Stimulated activated CD4-positive, alpha-beta T cell treated with anti-CD3 and anti-CD28 coated beads, Interleukin-15, amount 100 ng/mL, for 24 hours (primary cell): ENCODE results near the gene PVR.
"Not testable (repeated sequence)": the region's sequence is repeated elsewhere in the genome, so short reads cannot be mapped to it uniquely, and the experiment has no call there.

Experiments used
- DNase-seq: peaks from one replicate; pipeline ENCODE4 v3.0.0-alpha.2; 2020

PVR gene

GRCh38 chr19:44643605-44644401 lies at the start of gene PVR:
Gene PVR (plus strand): TSS chr19:44643910. CDS start chr19:44644097, 187 bp downstream.
- peak; percentile 78 for DNase-seq

GRCh38 chr19:44596428-44597130 lies 47.1 kb upstream of the PVR start:
- DNase-seq = no peak

- DNase-seq = no peak
Measured at GRCh38 chr19:44597131-44597491, 46.6 kb upstream of the PVR start.

- DNase-seq = no peak
Measured at GRCh38 chr19:44598355-44598754, 45.4 kb upstream of the PVR start.

GRCh38 chr19:44598880-44599279 lies 44.8 kb upstream of the PVR start:
- DNase-seq = no peak

- no peak for DNase-seq
Measured at GRCh38 chr19:44600466-44600865, 43.2 kb upstream of the PVR start.

GRCh38 chr19:44602081-44602480 lies 41.6 kb upstream of the PVR start:
- DNase-seq = no peak

GRCh38 chr19:44603201-44603945 lies 40.3 kb upstream of the PVR start:
- no peak for DNase-seq

- DNase-seq = no peak
Measured at GRCh38 chr19:44604241-44604640, 39.5 kb upstream of the PVR start.

GRCh38 chr19:44605547-44605946 lies 38.2 kb upstream of the PVR start:
- no peak for DNase-seq

- no peak for DNase-seq
Measured at GRCh38 chr19:44607049-44607448, 36.7 kb upstream of the PVR start.

GRCh38 chr19:44607917-44608316 lies 35.8 kb upstream of the PVR start:
- DNase-seq = no peak

- DNase-seq = no peak
Measured at GRCh38 chr19:44608391-44608821, 35.3 kb upstream of the PVR start.

- DNase-seq = no peak
Measured at GRCh38 chr19:44609219-44609618, 34.5 kb upstream of the PVR start.

GRCh38 chr19:44610497-44610896 lies 33.2 kb upstream of the PVR start:
- not testable (repeated sequence) for DNase-seq

GRCh38 chr19:44611812-44612295 lies 31.9 kb upstream of the PVR start:
- DNase-seq = no peak

GRCh38 chr19:44613295-44614178 lies 30.2 kb upstream of the PVR start, which contains the start of gene IGSF23:
Gene IGSF23 (plus strand): TSS chr19:44613563. CDS start chr19:44613646, 83 bp downstream.
- no peak for DNase-seq

GRCh38 chr19:44614313-44614712 lies 29.4 kb upstream of the PVR start:
- DNase-seq = no peak

- no peak for DNase-seq
Measured at GRCh38 chr19:44615863-44616247, 27.9 kb upstream of the PVR start.

- no peak for DNase-seq
Measured at GRCh38 chr19:44617110-44617880, 26.4 kb upstream of the PVR start.

- no peak for DNase-seq
Measured at GRCh38 chr19:44618640-44619357, 24.9 kb upstream of the PVR start.
